Epithelial cell of proximal tubule (primary cell): ENCODE measurements around the gene MSANTD1. TPM values are rescaled to one million over a fixed set of nuclear protein-coding genes. Genes with fewer than 3 reads are reported as not detected.

Experiments
- DNase-seq: peaks from one replicate; pipeline ENCODE4 v3.0.0-alpha.2; 2011; ENCODE audit warnings: low read depth
- H3K4me3 ChIP-seq: 2 replicates; pipeline ENCODE4 v1.5.1; 2011; ENCODE audit warnings: low read depth, mild to moderate bottlenecking, low read length
- CTCF ChIP-seq: conservative IDR thresholded peaks from 2 replicates; pipeline ENCODE4 v1.5.1; 2012; ENCODE audit warnings: low read depth, mild to moderate bottlenecking, low read length
- total RNA-seq: library from RNA; depleted of rRNA; stranded (reverse); fragments of >200 nt; gene quantifications from 2 replicates; pipeline ENCODE4 v1.2.3, GENCODE V29; 2015

MSANTD1 gene
- total RNA-seq, 1 donor from 2014 or later: not detected

- DNase-seq: no peak
- no peak overlapping the region for H3K4me3 ChIP-seq
- TF ChIP-seq CTCF: no peak
Measured at GRCh38 chr4:3221996-3222395, 27.0 kb upstream of the MSANTD1 start.

GRCh38 chr4:3223346-3223745, 25.6 kb upstream of the MSANTD1 start:
- no peak for DNase-seq
- no peak overlapping the region for H3K4me3 ChIP-seq
- TF ChIP-seq CTCF: no peak

- no peak for TF ChIP-seq CTCF
- DNase-seq: no peak
- no peak overlapping the region for H3K4me3 ChIP-seq
Measured at GRCh38 chr4:3223956-3224748, 24.8 kb upstream of the MSANTD1 start.

GRCh38 chr4:3225071-3225850, 23.7 kb upstream of the MSANTD1 start:
- TF ChIP-seq CTCF: no peak
- no peak overlapping the region for H3K4me3 ChIP-seq
- no peak for DNase-seq

- DNase-seq: no peak
- no peak for TF ChIP-seq CTCF
- no peak overlapping the region for H3K4me3 ChIP-seq
Measured at GRCh38 chr4:3225936-3226335, 23.0 kb upstream of the MSANTD1 start.

- no peak overlapping the region for H3K4me3 ChIP-seq
- no peak for TF ChIP-seq CTCF
- DNase-seq: no peak
Measured at GRCh38 chr4:3226467-3226866, 22.5 kb upstream of the MSANTD1 start.
